Progenitor cell of endocrine pancreas (in vitro differentiated cells): ENCODE data around the gene MYO9B. TPM values are rescaled to one million over a fixed set of nuclear protein-coding genes. Genes with fewer than 3 reads are reported as not detected.

Source experiments
- DNase-seq: peaks from one replicate; pipeline ENCODE4 v3.0.0; 2021; ENCODE audit warnings: low spot score; ENCODE audit not compliant: unreplicated experiment
- H3K27ac Mint-ChIP-seq: 2 replicates; pipeline ENCODE4 v1.8.0; 2021; ENCODE audit warnings: mild to moderate bottlenecking, moderate library complexity, mixed read lengths
- H3K27me3 Mint-ChIP-seq: 2 replicates; pipeline ENCODE4 v1.8.0; 2021; ENCODE audit warnings: mixed read lengths
- H3K36me3 Mint-ChIP-seq: 2 replicates; pipeline ENCODE4 v1.8.0; 2022; ENCODE audit warnings: mixed read lengths; ENCODE audit not compliant: insufficient read depth
- H3K4me1 Mint-ChIP-seq: 2 replicates; pipeline ENCODE4 v1.8.0; 2021; ENCODE audit warnings: low read depth, mixed read lengths
- H3K4me3 Mint-ChIP-seq: 2 replicates; pipeline ENCODE4 v1.8.0; 2021; ENCODE audit warnings: low read depth, mild to moderate bottlenecking, moderate library complexity, mixed read lengths
- H3K9me3 Mint-ChIP-seq: 2 replicates; pipeline ENCODE4 v1.8.0; 2021; ENCODE audit warnings: low read depth, mixed read lengths
- total RNA-seq: library from RNA; stranded (reverse); gene quantifications from 2 replicates; pipeline ENCODE4 v1.2.1, GENCODE V29; 2021
- TF ChIP-seq, protein P1 (sequence below): fragments of 200-600 bp; sonication (generic); IDR thresholded peaks from one replicate; pipeline ENCODE4 v1.5.0; 2021; ENCODE audit warnings: antibody characterized with exemption, mild to moderate bottlenecking; ENCODE audit not compliant: unreplicated experiment

Gene MYO9B
- total RNA-seq, 1 donor from 2014 or later, result 79.7 TPM

GRCh38 chr19:17077447-17078028 is 2.0 kb downstream of the MYO9B start:
- H3K27me3 Mint-ChIP-seq, result no peaks in the 10 kb centered on the region
- TF ChIP-seq, protein P1, sequence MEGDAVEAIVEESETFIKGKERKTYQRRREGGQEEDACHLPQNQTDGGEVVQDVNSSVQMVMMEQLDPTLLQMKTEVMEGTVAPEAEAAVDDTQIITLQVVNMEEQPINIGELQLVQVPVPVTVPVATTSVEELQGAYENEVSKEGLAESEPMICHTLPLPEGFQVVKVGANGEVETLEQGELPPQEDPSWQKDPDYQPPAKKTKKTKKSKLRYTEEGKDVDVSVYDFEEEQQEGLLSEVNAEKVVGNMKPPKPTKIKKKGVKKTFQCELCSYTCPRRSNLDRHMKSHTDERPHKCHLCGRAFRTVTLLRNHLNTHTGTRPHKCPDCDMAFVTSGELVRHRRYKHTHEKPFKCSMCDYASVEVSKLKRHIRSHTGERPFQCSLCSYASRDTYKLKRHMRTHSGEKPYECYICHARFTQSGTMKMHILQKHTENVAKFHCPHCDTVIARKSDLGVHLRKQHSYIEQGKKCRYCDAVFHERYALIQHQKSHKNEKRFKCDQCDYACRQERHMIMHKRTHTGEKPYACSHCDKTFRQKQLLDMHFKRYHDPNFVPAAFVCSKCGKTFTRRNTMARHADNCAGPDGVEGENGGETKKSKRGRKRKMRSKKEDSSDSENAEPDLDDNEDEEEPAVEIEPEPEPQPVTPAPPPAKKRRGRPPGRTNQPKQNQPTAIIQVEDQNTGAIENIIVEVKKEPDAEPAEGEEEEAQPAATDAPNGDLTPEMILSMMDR, result no peak
- no peaks in the 10 kb centered on the region for H3K36me3 Mint-ChIP-seq
- peak overlapping the region; percentile 91 for H3K4me3 Mint-ChIP-seq
- H3K27ac Mint-ChIP-seq, result no peak overlapping the region
- no peak for DNase-seq
- peaks cover 22% of the 10 kb centered on the region for H3K4me1 Mint-ChIP-seq
- no peaks in the 10 kb centered on the region for H3K9me3 Mint-ChIP-seq

GRCh38 chr19:17078036-17078919 is 2.7 kb downstream of the MYO9B start:
- H3K9me3 Mint-ChIP-seq, result no peaks in the 10 kb centered on the region
- H3K4me1 Mint-ChIP-seq, result peaks cover 22% of the 10 kb centered on the region
- DNase-seq, result no peak
- peak overlapping the region; percentile 47 for H3K4me3 Mint-ChIP-seq
- no peaks in the 10 kb centered on the region for H3K36me3 Mint-ChIP-seq
- TF ChIP-seq, protein P1, result no peak
- H3K27ac Mint-ChIP-seq, result no peak overlapping the region
- no peaks in the 10 kb centered on the region for H3K27me3 Mint-ChIP-seq

- Mint-ChIP-seq H3K27ac (no peak overlapping the region), H3K4me1 (peaks cover 17% of the 10 kb centered on the region), H3K36me3 (no peaks in the 10 kb centered on the region), H3K9me3 (no peaks in the 10 kb centered on the region), H3K27me3 (no peaks in the 10 kb centered on the region), H3K4me3 (no peak overlapping the region)
- TF ChIP-seq, protein P1, result no peak
- DNase-seq, result no peak
Observed at GRCh38 chr19:17078920-17079709, 3.5 kb downstream of the MYO9B start.

- Mint-ChIP-seq H3K27me3 (no peaks in the 10 kb centered on the region), H3K4me1 (peaks cover 10% of the 10 kb centered on the region), H3K27ac (no peak overlapping the region), H3K9me3 (no peaks in the 10 kb centered on the region), H3K36me3 (no peaks in the 10 kb centered on the region), H3K4me3 (no peak overlapping the region)
- TF ChIP-seq, protein P1, result no peak
- DNase-seq, result no peak
Observed at GRCh38 chr19:17079710-17080439, 4.3 kb downstream of the MYO9B start.
